Measurements from ENCODE around the gene OTOP2.

- TF ChIP-seq EP300 (IDR thresholded peaks at IDR 0.05) (no peak), CTCF (IDR thresholded peaks at IDR 0.05) (no peak), POLR2AphosphoS5 (IDR thresholded peaks at IDR 0.05) (no peak), POLR2A (IDR thresholded peaks at IDR 0.05) (no peak)
These were observed 44.8 kb upstream of the OTOP2 start for GRCh38 chr17:74879308-74879707.
